Skin of body (tissue), 2 donors: Measurements from ENCODE around the gene MAN1C1. TPM values are rescaled to one million over a fixed set of nuclear protein-coding genes. Genes with fewer than 3 reads are reported as not detected.

Experiments
- DNase-seq: peaks from one replicate; lab custom pipeline; 2025; lab: John Stamatoyannopoulos, UW
- total RNA-seq: library from RNA; depleted of rRNA; stranded (reverse); fragments of >200 nt; gene quantifications from one replicate; pipeline ENCODE4 v1.2.3, GENCODE V29; 2014

MAN1C1 gene
- total RNA-seq, 1 donor from 2014 or later: 7.9 TPM

DNA sequence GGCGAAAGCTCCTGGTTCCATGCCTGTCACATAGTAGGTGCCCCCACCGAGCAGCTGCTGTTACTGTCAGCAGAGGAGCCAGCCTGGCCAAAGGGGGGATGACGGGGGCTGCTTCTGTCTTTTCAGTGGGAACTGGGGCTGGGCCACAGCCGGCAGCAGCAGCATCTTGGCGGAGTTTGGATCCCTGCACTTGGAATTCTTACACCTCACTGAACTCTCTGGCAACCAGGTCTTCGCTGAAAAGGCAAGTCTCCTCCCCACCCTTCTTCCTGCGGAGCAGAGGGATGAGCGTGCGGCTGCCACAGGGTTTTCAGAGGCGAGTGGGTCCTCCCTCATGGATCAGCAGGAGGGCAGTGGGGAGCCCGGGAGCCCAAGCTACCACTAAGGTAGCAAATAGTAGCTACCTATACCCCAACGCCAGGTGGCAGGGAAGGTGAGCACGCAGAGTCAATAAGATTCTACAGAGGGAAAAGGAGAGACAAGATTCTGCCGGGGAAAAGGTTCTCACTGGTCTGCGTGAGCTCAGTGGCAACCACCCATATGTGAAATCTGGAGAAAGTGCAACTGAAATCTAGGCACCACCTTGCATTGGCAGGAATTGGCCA, 142.0 kb downstream of the MAN1C1 start:
- no peak for DNase-seq

DNA sequence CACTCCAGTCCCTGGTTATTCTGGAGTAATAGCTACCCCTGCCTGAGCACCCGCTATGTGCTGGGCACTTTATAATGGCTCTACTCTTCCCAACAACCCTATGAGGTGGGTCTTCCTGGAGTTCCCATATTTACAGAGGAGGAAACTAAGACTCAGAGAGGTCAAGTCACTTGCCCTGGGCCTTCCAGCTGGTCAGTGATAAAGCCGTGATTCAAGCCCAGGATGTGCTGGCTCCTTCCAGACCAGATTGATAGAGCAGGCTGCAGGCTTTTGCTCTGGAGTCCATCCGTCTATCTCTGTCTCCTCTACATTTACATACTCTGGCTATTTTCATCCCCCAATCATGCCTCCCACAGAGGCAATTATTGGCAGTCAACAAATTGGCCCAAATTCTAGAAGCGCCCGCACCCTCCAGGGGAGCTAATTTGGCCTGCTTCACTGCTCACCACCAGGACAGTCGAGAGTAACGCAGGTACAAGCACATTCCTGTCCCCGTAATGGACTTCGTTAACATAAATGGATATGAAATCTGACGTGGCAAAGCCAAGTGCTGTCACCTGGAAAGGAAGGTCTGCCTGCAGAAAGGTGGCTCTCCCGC, 143.6 kb downstream of the MAN1C1 start:
- no peak for DNase-seq

DNA sequence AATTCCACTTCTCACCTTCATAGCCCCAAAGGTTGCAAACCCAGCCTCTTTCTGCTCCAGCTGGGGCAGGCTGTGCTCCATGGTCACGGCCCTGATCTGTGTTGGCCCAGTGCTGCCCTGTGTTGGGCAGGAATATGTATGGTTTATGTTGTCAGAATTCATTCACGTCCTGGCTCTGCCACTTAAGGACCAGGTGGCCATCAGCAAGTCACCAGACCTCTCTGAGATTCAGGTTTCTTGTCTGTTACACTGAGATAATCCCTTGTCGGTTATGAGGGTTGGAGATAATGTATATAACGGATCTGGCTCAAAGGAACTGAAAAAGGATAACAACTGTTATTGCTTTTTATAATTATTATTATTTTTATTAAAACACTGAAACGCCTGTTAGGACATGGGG, 144.3 kb downstream of the MAN1C1 start:
- no peak for DNase-seq

DNA sequence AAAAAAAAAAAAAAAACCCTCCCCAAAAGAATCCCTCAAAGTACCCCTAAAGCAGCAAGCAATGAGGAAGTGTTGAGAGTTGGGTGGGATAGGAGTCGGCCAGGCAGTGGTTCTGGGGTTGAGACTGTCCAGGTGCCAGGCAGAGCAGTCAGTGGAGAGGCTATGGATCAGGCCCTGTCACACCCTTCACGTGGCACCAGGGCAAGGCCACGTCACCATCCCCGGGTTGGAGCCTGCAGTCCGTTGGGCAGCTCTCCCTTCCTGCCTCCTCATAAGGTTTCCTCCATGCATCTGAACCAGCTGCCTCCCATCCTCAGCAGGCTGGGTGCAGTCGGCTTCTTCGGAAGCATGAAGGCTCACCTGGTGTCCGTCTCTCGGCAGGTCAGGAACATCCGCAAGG, 146.9 kb downstream of the MAN1C1 start:
- DNase-seq: no peak

DNA sequence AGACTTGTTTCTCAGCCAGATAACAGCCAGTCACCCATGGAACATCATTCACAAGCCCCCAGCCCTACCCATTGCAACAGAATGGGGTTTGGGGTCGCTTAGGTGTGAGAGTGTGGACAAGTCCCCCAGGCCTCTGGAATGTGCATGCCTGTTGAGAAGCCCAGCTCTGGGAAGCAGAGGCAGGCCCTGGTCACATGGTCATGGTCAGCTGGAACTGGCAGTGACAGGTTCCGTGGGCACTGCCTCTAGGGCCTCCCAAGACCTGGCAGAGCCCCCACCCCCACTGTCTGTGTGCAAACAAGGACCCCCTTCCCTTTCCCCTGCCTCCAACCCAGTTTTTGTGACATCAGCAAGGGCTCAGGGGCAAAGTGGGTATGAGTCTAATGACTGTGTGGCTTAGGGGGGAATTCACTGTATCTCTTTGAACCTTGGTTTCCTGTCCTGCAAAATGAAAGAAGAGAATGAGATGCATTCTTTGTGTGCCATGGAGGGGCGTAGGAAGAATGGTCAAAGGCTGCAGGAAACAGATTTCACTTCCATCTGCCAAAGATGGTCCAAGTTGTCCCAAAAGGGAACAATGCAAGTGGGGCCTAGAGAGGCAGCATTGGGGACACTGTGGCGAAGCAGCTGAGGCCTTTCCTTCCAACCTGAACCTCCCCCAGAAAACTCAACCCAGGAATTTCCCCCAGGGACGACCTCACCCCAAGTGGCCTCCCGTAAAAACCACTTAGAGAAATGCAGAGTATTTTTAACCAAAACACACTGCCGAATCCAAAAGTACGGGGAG, 148.7 kb downstream of the MAN1C1 start:
- DNase-seq: no peak

DNA sequence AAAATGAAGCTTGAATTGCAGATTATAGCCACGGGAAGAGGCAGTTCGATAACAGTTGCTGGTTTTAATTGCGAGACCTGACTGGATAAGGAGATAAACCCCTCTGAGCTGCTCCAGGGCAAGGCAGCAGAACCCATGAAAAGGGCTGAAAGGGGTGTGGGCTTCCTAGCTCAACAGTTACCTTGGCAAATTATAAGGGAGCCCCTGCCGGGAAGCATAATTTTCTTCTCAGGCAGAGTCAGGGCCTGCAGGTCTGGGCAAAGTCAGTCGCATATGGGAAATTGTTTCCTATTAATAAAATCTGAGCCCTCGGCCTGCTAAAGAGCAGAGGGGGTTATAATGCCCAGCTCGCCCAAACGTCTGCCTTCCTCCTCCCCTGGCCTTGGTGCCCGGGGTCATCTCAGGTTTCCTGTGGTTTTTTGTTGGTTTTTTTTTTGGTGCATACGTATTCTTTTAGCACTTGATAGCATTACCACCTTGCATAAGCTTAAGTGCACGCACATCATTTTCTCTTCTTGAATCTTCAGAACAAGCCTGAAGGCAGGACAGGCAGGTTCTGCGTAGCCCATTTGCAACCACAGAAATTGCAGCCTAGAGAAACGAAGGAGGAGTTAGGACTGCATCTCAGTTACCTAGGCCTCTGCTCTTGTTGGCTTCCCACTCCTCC, 149.5 kb downstream of the MAN1C1 start:
- DNase-seq: peak; percentile 20

DNA sequence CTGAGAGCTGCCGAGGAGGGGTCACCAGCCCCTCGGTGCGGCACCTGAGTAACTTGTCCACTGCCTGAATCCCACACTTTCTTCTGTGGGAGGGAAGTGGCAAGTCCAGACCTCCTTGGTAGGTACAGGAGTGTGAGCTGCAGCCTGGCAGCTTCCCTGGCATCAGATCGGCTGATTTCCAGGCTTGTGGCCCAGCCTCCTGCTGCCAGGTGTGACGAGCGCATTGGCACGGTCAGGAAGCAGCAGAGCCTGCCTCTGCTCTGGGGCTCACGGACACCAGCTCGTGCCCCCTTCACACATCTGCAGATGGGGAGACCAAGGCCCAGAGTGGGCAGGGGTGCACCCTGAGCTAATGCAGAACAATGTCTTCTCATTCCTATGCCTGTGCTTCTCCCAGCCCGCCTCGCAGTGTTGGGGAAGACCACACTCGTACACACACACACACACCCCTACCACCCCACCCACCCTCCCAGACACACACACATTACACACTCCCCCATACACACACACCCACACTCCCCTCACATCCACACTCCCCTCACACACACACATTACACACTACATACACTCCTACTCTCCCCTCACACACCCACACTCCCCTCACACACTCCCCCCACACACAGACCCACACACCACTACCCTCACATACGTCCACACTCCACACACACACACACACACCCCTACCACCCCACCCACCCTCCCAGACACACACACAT, 150.3 kb downstream of the MAN1C1 start:
- no peak for DNase-seq

DNA sequence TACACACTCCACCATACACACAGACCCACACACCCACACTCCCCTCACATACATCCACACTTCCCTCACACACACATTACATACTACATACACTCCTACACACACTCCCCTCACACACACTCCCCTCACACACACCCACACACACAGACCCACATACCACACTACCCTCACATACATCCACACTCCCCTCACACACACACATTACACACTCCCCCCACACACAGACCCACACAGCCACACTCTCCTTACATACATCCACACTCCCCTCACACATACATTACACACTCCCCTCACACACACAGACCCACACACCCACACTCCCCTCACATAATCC, 150.8 kb downstream of the MAN1C1 start:
- no peak for DNase-seq

DNA sequence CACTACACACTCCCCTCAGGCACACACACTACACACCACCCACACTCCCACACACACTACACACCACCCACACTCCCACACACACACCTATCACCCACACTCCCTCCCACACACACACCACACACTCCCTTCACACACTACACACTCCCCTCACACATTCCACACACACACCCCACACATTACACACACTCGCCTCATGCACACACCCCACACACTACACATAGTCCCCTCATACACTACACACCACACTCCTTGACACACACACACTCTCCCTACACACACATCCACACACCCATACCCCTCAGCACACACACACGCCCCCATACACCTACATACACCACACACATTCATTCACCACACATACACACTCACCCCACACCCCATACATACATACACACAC, 152.4 kb downstream of the MAN1C1 start:
- no peak for DNase-seq

DNA sequence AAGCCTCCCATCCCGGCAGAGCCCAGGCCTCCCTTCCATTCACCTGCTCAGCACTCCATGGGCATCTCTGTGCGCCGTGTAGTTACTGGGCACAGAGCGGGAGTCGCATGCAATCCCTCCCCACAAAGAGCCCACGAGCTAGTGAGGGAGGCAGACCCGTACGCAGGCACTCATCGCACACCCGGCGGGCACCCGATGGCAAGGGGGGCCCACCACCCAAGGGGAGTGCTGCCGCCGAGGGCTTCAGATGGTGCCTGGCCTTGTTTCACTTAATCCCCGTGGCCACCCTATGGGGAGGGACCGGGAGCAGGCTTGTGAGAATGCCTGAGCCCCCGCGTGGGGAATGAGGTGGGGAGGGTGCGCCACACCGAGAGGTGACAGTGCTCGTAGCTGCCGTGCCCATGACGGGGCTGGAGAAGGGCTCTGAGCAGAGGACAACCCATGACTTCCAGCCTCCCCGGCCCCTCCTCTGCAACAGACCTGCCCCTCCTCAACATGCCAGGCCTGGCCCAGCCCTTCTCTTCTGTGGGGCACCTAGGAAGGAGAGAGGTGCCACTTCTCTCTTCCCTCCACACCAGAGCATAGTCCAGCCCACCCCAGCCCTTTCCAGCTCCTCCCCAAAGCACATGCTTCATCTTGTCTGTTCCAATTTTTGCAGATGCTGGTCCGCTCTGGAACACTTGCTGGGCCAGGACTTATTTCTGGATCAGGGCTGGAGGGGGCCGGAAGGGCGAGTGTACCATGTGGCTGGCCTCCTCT, 153.2 kb downstream of the MAN1C1 start:
- no peak for DNase-seq

DNA sequence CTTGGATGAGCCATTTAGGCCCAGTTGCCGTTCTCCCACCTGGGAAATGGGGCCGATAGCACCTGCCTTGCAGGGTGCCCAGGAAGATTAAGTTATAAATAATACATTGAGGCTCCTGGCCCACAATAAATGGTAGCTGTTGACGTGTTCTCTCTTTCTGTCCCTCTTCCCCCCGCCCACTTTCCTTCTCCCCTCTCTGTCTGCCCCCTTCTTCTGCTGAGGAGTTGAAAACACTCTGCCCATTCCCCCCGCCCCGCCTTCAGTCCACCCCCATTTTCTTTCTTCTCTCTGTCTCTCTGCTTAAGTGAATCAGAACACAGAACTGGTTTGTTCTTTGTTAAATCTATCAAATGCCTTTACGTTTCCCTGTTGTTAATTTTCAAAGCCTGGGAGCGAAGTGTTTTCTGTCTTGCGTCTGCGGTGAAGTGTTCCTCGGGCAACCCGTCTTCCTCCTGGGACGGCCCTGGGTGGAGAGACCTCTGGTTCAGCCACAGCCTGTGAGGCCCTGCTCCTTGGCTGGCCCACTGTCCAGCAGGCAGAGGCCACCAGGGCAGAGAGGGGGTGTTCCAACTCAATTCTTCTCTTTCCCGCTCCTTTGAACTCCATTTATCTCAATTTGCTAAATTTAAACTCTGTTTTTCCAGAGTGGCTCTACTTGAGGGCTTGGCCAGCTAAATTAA, 154.1 kb downstream of the MAN1C1 start:
- DNase-seq: no peak

DNA sequence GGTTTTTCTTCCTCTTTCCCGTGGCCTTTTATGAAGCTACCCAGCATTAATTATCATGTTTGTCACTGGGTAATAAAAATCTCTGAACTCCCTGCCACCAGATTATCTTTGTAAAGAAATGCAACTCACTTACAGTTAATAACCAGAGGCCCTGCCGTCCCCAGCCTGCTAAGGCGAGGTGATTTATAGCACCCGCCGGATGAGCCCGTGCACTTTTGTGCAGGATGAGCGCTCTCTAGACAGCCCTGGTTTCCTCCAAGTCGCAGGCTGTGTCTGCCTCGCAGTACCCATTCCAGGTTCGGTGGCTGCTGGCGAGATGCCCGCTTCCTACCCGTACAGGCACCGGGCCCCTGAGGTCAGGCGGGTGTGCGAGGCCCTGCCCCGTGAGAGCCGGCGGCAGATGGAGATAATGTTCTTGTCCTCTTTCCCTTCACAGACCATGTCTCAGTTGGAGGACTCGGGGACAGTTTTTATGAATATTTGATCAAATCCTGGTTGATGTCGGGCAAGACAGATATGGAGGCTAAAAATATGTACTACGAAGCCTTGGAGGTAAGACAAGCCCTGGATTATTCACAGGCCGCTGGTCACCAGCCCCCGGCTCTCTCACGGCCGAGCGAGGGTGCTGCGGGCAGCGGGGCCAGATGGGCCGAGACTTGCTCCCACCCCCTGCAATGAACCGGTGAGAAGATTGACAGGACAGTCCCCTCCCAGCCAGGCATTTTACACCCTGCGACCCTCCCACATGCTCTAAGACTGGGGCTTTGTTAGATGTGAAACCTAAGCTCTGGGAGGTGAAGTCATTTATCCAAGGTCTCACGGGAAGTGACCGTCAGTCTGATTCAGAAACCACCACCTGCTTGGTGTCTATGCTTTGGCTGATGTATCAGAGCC, 154.9 kb downstream of the MAN1C1 start:
- DNase-seq: peak; percentile 36

DNA sequence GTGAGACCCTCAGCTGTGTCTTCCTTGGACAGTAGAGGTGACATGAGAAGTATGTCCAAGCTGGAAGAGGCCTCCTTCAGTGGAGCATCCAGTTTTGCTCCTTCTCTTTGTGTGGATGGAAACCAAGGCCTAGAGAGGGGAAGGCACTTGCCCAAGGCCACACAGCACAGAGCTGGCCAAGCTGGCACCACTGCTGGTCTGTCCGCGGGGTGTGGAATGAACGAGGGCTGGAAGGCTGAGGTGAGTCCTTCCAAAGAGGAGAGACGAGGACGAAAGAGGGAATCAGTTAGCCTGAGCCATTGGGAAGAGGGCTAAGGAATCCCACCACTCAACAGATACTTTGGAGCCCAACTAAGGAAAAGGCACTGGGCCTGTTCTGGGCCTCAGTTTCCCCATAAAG, 155.6 kb downstream of the MAN1C1 start:
- DNase-seq: no peak

DNA sequence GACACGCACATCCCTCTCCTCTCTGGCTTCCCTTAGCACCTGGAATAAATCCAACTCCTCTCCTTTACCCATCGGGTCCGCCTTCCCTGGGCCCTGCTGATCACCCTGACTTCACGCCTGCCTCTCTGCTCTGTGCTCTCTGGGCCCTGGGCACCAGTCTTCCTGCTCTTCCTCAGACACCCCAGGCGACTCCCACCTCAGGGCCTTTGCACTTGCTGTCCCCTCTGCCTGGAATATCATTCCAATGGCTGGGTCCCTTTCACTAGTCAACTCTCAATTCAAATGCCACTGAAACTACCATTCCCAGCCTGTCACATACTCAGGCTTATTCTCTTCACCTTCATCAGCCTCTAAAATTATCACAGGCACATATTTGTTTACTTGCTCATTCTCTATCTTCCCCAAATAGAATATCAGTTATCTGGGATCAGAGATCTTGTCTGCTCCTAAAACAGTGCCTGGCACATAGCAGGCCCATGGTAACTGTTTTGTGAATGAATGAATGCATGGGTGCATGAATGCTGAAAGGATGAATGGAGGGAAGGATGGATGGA, 156.2 kb downstream of the MAN1C1 start:
- DNase-seq: no peak

DNA sequence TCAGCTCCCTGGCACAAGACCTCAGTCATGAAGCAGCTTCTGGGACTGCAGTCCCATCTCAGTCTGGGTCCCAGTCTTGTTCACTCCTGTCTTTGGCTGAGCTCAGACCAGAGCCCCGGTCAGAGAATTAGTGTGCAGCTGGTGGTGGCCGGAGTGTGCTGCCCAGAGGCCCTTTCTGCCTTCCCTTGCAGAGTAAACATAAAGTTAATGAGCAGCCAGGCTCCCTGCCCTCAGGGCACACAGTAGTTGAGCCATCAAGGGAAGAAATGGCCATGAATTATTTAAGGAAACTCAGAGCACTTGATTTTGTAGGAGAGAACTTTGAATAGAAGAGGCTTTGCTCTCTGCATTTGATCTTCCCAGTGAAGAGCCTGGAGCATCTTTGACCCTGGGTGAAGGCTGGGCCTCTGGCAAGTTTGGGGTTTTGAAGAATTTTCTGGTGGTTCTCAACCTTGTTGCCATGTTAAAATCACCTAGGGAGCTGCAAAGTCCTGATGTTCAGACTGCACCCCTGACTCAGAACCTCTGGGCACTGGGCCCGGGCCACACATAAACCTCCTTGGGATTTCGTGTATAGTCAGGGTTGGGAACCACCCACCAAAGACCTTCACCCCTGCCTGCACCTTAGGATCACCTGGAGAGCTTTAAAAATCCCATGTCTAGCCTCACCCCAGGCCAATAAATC, 157.0 kb downstream of the MAN1C1 start:
- DNase-seq: no peak

DNA sequence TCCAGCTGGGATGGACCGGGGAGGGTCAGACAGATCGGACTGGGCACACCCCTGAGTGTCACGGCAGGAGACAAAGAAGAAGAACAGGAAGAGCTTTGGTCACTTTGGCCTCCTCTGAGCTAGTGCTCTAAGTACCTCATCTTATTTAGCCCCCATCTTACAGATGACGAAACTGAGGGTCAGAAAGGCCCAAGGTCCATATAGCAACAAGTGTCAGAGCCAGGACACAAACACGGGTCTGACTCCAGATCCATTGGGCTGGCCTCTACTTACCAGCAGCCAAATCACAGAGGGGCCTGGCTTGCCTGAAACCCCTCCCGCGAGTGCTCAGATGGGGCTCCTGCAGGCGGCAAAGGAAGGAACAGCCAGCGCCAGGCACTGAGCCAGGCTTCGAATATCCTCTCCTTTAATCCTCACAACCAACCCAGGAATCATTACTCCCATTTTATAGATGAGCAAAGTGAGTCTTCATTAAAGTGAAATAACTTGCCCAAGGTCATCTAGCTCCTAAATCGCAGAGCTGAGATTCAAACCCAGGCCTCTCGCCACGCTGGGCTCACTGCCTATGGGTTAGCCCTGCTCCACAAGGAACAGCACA, 157.7 kb downstream of the MAN1C1 start:
- no peak for DNase-seq

DNA sequence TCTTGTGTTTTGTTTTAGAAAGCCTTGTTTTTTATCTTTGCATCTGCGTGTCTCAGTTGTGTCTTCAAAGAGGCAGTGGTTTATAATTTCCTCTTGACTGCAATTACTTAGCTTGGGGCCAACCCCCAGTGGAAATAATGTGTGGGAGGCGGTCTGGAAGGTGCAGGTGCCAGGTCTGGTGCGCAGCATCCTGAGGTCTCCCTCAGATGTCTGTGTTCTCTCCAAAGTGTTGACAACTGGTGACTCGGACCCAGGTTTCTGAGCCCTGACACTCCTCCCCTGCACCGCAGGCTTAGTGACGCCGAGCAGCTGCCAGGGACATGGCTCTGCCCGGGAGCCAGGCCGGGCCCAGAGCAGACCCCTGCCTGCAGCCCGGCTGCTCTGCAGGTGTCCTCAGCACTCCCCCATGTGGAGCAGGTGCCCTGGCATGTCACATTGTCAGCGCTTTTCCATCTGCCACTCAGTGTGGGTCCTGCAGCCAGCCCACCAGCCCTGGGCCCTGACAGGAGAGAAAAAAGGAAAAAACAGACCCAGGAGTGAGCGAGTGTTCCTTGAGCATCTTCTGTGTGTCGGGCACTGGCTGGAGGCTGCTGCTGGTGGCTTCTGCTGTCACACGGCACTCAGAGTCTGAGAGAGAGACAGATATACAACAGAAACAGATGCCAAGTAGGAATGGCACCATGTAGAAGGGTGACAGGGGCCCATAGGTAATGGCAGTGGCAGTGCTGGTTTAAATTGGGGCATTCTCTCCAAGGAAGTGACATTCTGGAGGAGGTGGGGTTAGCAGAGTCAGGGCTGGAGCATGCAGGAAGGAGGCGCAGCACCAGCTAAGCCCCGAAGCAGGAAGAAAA, 158.6 kb downstream of the MAN1C1 start:
- no peak for DNase-seq
